Thoracic aorta (tissue), 2 donors: ENCODE results near the gene OVCA2. TPM values are rescaled to one million over a fixed set of nuclear protein-coding genes. Genes with fewer than 3 reads are reported as not detected.

Source experiments
- ATAC-seq: fragments of 150-250 bp; one replicate; pipeline ENCODE4 v1.8.0; 2017; ENCODE audit warnings: low read depth; ENCODE audit not compliant: insufficient number of reproducible peaks, low FRiP score
- DNase-seq: peaks from one replicate; pipeline ENCODE4 v3.0.0-alpha.2; 2020; ENCODE audit warnings: low spot score
- H3K27ac ChIP-seq, 2 donors: fragments of 200-600 bp; sonication (generic); 1 replicate in 1 of 2; 2 replicates in 1 of 2; pipeline ENCODE4 v1.5.1; 2016; ENCODE audit warnings: mild to moderate bottlenecking in 2 of 2, moderate library complexity in 2 of 2
- H3K27me3 ChIP-seq: fragments of 200-600 bp; sonication (generic); replicated peaks from 2 replicates; pipeline ENCODE4 v1.6.0; 2016; ENCODE audit warnings: mild to moderate bottlenecking; ENCODE audit not compliant: insufficient read depth
- H3K36me3 ChIP-seq: fragments of 200-600 bp; sonication (generic); one replicate; pipeline ENCODE4 v1.5.1; 2016
- H3K4me1 ChIP-seq, 2 donors: fragments of 200-600 bp; sonication (generic); 1 replicate in 1 of 2; 2 replicates in 1 of 2; pipeline versions ENCODE4 v1.5.1 to v1.6.0; 2016; ENCODE audit warnings: low read depth in 2 of 2, mild to moderate bottlenecking in 1 of 2; ENCODE audit not compliant: control insufficient read depth in 1 of 2
- H3K4me3 ChIP-seq: fragments of 200-600 bp; sonication (generic); 2 replicates; pipeline ENCODE4 v1.5.1; 2016; ENCODE audit warnings: mild to moderate bottlenecking
- H3K9me3 ChIP-seq: fragments of 200-600 bp; sonication (generic); 2 replicates; pipeline ENCODE4 v1.5.1; 2016
- CTCF ChIP-seq: fragments of 200-600 bp; sonication (generic); IDR thresholded peaks from one replicate; pipeline ENCODE4 v1.5.1; 2019; ENCODE audit warnings: antibody characterized with exemption
- total RNA-seq, 2 donors: library from RNA; depleted of rRNA; stranded (reverse); fragments of >200 nt; gene quantifications; one replicate each; pipeline versions ENCODE4 v1.1.0 to v1.2.3, GENCODE V29; 2016

Gene OVCA2
- total RNA-seq, 2 donors from 2014 or later, result 44.1 to 46.6 TPM

GRCh38 chr17:2076087-2076984, 34.5 kb downstream of the OVCA2 start:
- Histone ChIP-seq H3K27ac (peak overlapping the region in 1 of 2 donors; percentile 40), H3K27me3 (no peaks in the 10 kb centered on the region), H3K36me3 (peaks cover 32% of the 10 kb centered on the region), H3K9me3 (no peaks in the 10 kb centered on the region), H3K4me1 (no peaks in the 10 kb centered on the region), H3K4me3 (no peak overlapping the region)
- ATAC-seq, result no peak
- TF ChIP-seq CTCF, result no peak
- DNase-seq, result no peak

- H3K27me3 ChIP-seq, result no peaks in the 10 kb centered on the region
- H3K27ac ChIP-seq, result no peak overlapping the region
- H3K9me3 ChIP-seq, result no peaks in the 10 kb centered on the region
- no peaks in the 10 kb centered on the region for H3K4me1 ChIP-seq
- H3K4me3 ChIP-seq, result no peak overlapping the region
- no peak for ATAC-seq
- peaks cover 31% of the 10 kb centered on the region for H3K36me3 ChIP-seq
- TF ChIP-seq CTCF, result no peak
- no peak for DNase-seq
Measured at GRCh38 chr17:2077040-2077439, 35.2 kb downstream of the OVCA2 start.

GRCh38 chr17:2081564-2081963, 39.7 kb downstream of the OVCA2 start:
- no peak for TF ChIP-seq CTCF
- H3K27me3 ChIP-seq, result no peaks in the 10 kb centered on the region
- H3K4me1 ChIP-seq, result peaks cover 3 to 25% of the 10 kb centered on the region in 2 donors
- no peak for ATAC-seq
- H3K27ac ChIP-seq, result no peak overlapping the region
- no peak overlapping the region for H3K4me3 ChIP-seq
- no peak for DNase-seq
- peaks cover 33% of the 10 kb centered on the region for H3K36me3 ChIP-seq
- H3K9me3 ChIP-seq, result no peaks in the 10 kb centered on the region

- peaks cover 3 to 31% of the 10 kb centered on the region in 2 donors for H3K4me1 ChIP-seq
- DNase-seq (no peak), ATAC-seq (no peak)
- peaks cover 30% of the 10 kb centered on the region for H3K36me3 ChIP-seq
- TF ChIP-seq CTCF, result no peak
- no peak overlapping the region for H3K4me3 ChIP-seq
- H3K27ac ChIP-seq, result no peak overlapping the region
- H3K9me3 ChIP-seq, result no peaks in the 10 kb centered on the region
- H3K27me3 ChIP-seq, result no peaks in the 10 kb centered on the region
Measured at GRCh38 chr17:2082003-2082781, 40.4 kb downstream of the OVCA2 start.

GRCh38 chr17:2083613-2084035, 41.8 kb downstream of the OVCA2 start:
- Histone ChIP-seq H3K27me3 (no peaks in the 10 kb centered on the region), H3K9me3 (no peaks in the 10 kb centered on the region), H3K27ac (peak overlapping the region; percentile 24 to 45), H3K36me3 (peaks cover 24% of the 10 kb centered on the region), H3K4me1 (peaks cover 6 to 45% of the 10 kb centered on the region in 2 donors), H3K4me3 (no peak overlapping the region)
- no peak for DNase-seq
- no peak for ATAC-seq
- no peak for TF ChIP-seq CTCF
